ENCODE measurements around the gene PIK3C2G. TPM values are rescaled to one million over a fixed set of nuclear protein-coding genes. Genes with fewer than 3 reads are reported as not detected.

The PIK3C2G gene
- total RNA-seq, 1 experiment from 2014 or later = not detected

DNA sequence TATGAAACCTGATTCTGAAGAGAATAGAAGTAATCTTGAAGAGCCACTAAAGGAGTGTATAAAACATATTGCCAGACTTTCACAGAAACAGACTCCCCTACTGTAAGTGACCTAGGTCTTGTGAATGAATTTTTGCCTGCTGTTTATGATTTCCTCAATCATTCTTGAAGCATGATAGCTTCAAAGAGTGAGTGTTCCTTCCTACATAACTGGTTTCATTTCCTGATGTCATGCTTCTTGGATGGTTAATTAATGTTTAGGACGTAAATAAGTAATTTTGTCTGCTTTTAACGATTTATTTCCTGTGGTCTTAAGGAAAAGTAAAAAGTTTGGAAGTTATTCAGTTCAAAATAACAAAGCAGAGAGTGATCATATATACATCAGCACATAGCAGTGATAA, 129.8 kb downstream of the PIK3C2G start:
- no peaks in the 10 kb centered on the region for H3K4me1 ChIP-seq (ENCODE audit: insufficient read depth, low read length)

More for the DNA sequence above, 129.8 kb downstream of the PIK3C2G start:
- no peaks in the 10 kb centered on the region for H3K79me1 ChIP-seq (ENCODE audit: insufficient read depth, low read depth, low read length, poor library complexity, severe bottlenecking)
- DNase-seq = no peak
- H2BK120ac ChIP-seq (ENCODE audit: low read depth, low read length, poor library complexity, severe bottlenecking) = no peak overlapping the region
- H3K23me2 ChIP-seq (ENCODE audit: insufficient read length, low read depth, low read length, poor library complexity, severe bottlenecking) = no peaks in the 10 kb centered on the region
- no peak overlapping the region for H2AK5ac ChIP-seq (ENCODE audit: insufficient read length, low read length)
- no peak overlapping the region for H3T11ph ChIP-seq (ENCODE audit: low read length)
- H3K14ac ChIP-seq (ENCODE audit: insufficient read depth, low read length) = no peak overlapping the region
- no peaks in the 10 kb centered on the region for H3K27me3 ChIP-seq (ENCODE audit: insufficient read depth, low read length)
- no peaks in the 10 kb centered on the region for H4K20me1 ChIP-seq (ENCODE audit: control insufficient read depth, insufficient read depth, insufficient read length)
- no peaks in the 10 kb centered on the region; a peak in 1 of 7 replicates for H3K36me3 Mint-ChIP-seq (ENCODE audit: insufficient read depth in 1 of 3, low read depth in 3 of 3)
- no peak overlapping the region for H4K91ac ChIP-seq (ENCODE audit: insufficient read length, low read depth, low read length)
- H3K27ac ChIP-seq (ENCODE audit: insufficient read length, low read depth, low read length) = no peak overlapping the region
- H4K5ac ChIP-seq (ENCODE audit: insufficient read length, low read depth, low read length) = no peak overlapping the region
- H3K56ac ChIP-seq (ENCODE audit: insufficient read length, low read depth, low read length) = no peak overlapping the region
- no peak overlapping the region for H2BK20ac ChIP-seq (ENCODE audit: low read depth, low read length, poor library complexity, severe bottlenecking)
- H3K27me3 Mint-ChIP-seq (ENCODE audit: low read depth) = no peaks in the 10 kb centered on the region; the same call in 1 of the 2 replicates
- H3K9ac ChIP-seq (ENCODE audit: extremely low read depth, insufficient read length, low read length) = no peak overlapping the region
- no peak overlapping the region for H2BK12ac ChIP-seq (ENCODE audit: insufficient read length, low read depth, low read length)
- H3K9me3 ChIP-seq (ENCODE audit: control insufficient read depth, low read depth, low read length) = no peaks in the 10 kb centered on the region
- no peaks in the 10 kb centered on the region for H3K79me2 ChIP-seq (ENCODE audit: insufficient read depth, low read length)
- no peak overlapping the region for H2BK15ac ChIP-seq (ENCODE audit: low read depth, low read length)
- H3K18ac ChIP-seq (ENCODE audit: insufficient read length, low read depth, low read length) = no peak overlapping the region
- H2AFZ ChIP-seq (ENCODE audit: low read length) = no peak overlapping the region
- H4K8ac ChIP-seq (replicated peaks; ENCODE audit: insufficient read length, low read depth, low read length) = no peak overlapping the region
- H2BK5ac ChIP-seq (ENCODE audit: insufficient read length, low read length) = no peak overlapping the region
- no peak overlapping the region for H3K27ac Mint-ChIP-seq
- no peak overlapping the region for H3K4me3 Mint-ChIP-seq
- H3K4me2 ChIP-seq (ENCODE audit: insufficient read depth, insufficient read length, low read length) = no peak overlapping the region
- no peaks in the 10 kb centered on the region for H3K4me1 Mint-ChIP-seq
- H3K23ac ChIP-seq (ENCODE audit: insufficient read length, low read depth, low read length) = no peak overlapping the region
- WGBS (ENCODE audit: extremely low coverage, insufficient read length, low lambda C conversion rate) = 100% methylated on average over 2 of the region's 2 CpGs
- no peak overlapping the region for H3K4ac ChIP-seq (ENCODE audit: low read depth, low read length)
- TF ChIP-seq, protein P1, sequence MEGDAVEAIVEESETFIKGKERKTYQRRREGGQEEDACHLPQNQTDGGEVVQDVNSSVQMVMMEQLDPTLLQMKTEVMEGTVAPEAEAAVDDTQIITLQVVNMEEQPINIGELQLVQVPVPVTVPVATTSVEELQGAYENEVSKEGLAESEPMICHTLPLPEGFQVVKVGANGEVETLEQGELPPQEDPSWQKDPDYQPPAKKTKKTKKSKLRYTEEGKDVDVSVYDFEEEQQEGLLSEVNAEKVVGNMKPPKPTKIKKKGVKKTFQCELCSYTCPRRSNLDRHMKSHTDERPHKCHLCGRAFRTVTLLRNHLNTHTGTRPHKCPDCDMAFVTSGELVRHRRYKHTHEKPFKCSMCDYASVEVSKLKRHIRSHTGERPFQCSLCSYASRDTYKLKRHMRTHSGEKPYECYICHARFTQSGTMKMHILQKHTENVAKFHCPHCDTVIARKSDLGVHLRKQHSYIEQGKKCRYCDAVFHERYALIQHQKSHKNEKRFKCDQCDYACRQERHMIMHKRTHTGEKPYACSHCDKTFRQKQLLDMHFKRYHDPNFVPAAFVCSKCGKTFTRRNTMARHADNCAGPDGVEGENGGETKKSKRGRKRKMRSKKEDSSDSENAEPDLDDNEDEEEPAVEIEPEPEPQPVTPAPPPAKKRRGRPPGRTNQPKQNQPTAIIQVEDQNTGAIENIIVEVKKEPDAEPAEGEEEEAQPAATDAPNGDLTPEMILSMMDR (conservative IDR thresholded peaks at IDR 0.05) = no peak
- no peaks in the 10 kb centered on the region for H3K9me3 Mint-ChIP-seq
